ENCODE data around the gene ATXN7.
A peak's percentile ranks its signal among the peaks of the same experiment; 100 is the strongest.

Gene ATXN7

DNA sequence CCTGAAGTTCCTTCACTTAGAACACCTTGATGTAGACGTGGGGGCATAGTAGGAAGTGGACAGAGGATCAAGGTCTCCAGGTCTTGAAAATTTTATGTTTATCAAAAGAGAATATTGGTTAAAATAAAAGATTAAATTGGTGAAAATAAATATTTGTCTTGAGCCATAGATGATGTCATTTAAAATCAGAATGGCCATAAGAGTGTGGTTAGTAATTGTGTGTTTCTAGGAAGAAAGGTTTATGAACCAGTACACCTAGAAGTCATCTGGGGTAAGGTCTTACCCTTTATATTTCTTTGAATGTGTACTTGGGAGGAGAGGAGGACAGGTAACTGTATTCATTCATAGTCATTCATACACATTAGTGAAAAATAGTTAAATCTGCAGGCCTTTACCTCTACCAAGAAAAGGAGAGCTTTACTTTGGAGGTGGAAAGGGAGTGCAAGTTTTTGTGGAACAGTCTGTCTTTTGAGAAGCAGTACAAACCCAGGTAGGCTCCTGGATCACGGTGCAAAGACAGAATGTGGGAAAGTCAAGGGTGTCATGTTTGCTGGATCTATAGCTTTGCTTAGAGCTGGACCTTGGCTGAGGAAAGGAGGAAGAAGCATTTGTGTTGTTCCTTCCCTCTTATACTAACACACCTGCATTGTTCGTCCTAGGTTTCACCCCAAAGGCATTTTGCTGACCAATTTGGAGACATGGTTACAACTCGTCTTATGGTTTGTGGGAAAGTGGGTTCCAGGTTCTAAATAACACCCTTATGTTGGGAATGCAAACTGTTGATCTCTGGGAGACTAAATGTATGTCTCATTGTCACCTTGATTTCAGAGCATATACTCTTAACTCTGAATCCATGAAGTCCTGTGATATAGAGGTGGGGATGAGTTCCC lies 42.3 kb downstream of the ATXN7 start:
- no peak for DNase-seq (ENCODE audit: low spot score)
- TF ChIP-seq CTCF (IDR thresholded peaks at IDR 0.05; ENCODE audit: extremely low read depth, missing control alignments): no peak

- TF ChIP-seq CTCF (IDR thresholded peaks at IDR 0.05; ENCODE audit: extremely low read depth, missing control alignments): no peak
- DNase-seq (ENCODE audit: low spot score): no peak
Measured at GRCh38 chr3:63908081-63908736, 44.5 kb downstream of the ATXN7 start.

GRCh38 chr3:63908776-63909175 lies 45.1 kb downstream of the ATXN7 start:
- DNase-seq (ENCODE audit: low spot score): no peak
- no peak for TF ChIP-seq CTCF (IDR thresholded peaks at IDR 0.05; ENCODE audit: extremely low read depth, missing control alignments)

GRCh38 chr3:63909431-63909830 lies 45.8 kb downstream of the ATXN7 start:
- DNase-seq (ENCODE audit: low spot score): no peak
- TF ChIP-seq CTCF (IDR thresholded peaks at IDR 0.05; ENCODE audit: extremely low read depth, missing control alignments): no peak

GRCh38 chr3:63910001-63910400 lies 46.3 kb downstream of the ATXN7 start:
- TF ChIP-seq CTCF (IDR thresholded peaks at IDR 0.05; ENCODE audit: extremely low read depth, missing control alignments): no peak
- DNase-seq (ENCODE audit: low spot score): no peak

DNA sequence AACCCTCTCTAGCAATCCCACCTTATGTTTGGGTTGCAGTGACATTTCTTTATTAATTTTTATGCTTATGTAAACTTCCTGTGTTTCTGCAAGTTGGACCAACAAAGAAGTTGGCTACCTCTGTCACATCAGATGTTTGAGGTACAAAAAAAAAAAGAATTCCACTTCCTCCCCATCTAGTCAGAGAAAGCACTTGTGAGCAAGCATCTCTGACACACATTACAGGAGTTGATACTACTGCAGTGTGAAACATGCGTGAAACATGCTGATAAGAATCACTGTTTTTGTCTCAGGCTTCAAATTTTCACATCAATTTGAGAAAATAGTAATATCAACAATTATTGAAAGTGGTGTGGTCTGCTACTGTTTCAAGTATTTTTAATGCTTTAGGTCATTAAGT lies 47.2 kb downstream of the ATXN7 start:
- no peak for TF ChIP-seq CTCF (IDR thresholded peaks at IDR 0.05; ENCODE audit: extremely low read depth, missing control alignments)
- peak; percentile 48 for DNase-seq (ENCODE audit: low spot score)

DNA sequence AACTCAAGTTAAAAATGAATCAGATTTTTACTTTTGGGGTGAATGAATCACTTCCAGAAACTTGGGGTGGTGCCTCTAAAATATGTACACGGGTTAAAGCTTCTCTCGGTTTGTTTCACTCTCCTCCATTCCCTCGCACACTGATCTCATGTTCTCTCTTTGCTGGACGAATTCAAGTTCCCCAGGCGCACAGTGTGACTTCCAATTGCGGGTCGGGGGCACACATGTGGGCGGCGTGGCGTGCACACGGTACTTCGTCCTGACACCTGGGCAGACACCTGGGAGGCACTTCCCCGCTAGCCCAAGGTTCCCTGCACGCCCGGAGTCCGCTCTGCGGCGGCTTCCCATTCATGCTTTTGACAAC lies 47.8 kb downstream of the ATXN7 start:
- peak; percentile 61 for DNase-seq (ENCODE audit: low spot score)

More for the DNA sequence above, 47.8 kb downstream of the ATXN7 start:
- TF ChIP-seq CTCF (IDR thresholded peaks at IDR 0.05; ENCODE audit: extremely low read depth, missing control alignments): no peak

Data from GM20000 (cell line).